GM19468 (cell line): ENCODE measurements around the gene RAB13.
A peak's percentile ranks its signal among the peaks of the same experiment; 100 is the strongest.

Source experiments
- ATAC-seq: cut with Tn5 transposase; IDR thresholded peaks from one replicate; pipeline ENCODE4 v1.9.1; 2021; ENCODE audit warnings: mild to moderate bottlenecking, moderate library complexity, moderate number of reproducible peaks; ENCODE audit not compliant: unreplicated experiment; ENCODE audit errors: extremely low read depth

Gene RAB13

GRCh38 chr1:153958111-153958960 lies 27.8 kb downstream of the RAB13 start, which contains the start of gene CRTC2:
Gene CRTC2, minus strand, starts transcription at chr1:153958612. Its CDS starts 115 bp downstream, at chr1:153958497.
- ATAC-seq, result peak; percentile 52

GRCh38 chr1:153957744-153958110 lies 28.4 kb downstream of the RAB13 start:
- no peak for ATAC-seq

GRCh38 chr1:153956997-153957715 lies 29.0 kb downstream of the RAB13 start:
- ATAC-seq, result no peak

GRCh38 chr1:153954826-153955225 lies 31.3 kb downstream of the RAB13 start:
- ATAC-seq, result no peak

GRCh38 chr1:153953859-153954365 lies 32.2 kb downstream of the RAB13 start:
- ATAC-seq, result no peak

- no peak for ATAC-seq
Observed at GRCh38 chr1:153951801-153952200, 34.3 kb downstream of the RAB13 start.

GRCh38 chr1:153951183-153951582 lies 35.0 kb downstream of the RAB13 start:
- ATAC-seq, result no peak

- ATAC-seq, result peak; percentile 30
Observed at GRCh38 chr1:153946622-153947241, 39.4 kb downstream of the RAB13 start, which contains the start of gene DENND4B. Gene DENND4B, minus strand, starts transcription at chr1:153946718. Its CDS starts 2,344 bp downstream, at chr1:153944374.

- peak; percentile 56 for ATAC-seq
Observed at GRCh38 chr1:153945795-153946621, 40.1 kb downstream of the RAB13 start.

- ATAC-seq, result no peak
Observed at GRCh38 chr1:153945131-153945794, 40.9 kb downstream of the RAB13 start.

GRCh38 chr1:153944827-153945117 lies 41.4 kb downstream of the RAB13 start:
- ATAC-seq, result no peak

GRCh38 chr1:153944005-153944826 lies 41.9 kb downstream of the RAB13 start:
- no peak for ATAC-seq

- ATAC-seq, result no peak
Observed at GRCh38 chr1:153942766-153943549, 43.2 kb downstream of the RAB13 start.

GRCh38 chr1:153941826-153942725 lies 44.1 kb downstream of the RAB13 start:
- no peak for ATAC-seq

- ATAC-seq, result no peak
Observed at GRCh38 chr1:153940756-153941155, 45.4 kb downstream of the RAB13 start.

GRCh38 chr1:153939476-153939875 lies 46.7 kb downstream of the RAB13 start:
- no peak for ATAC-seq

- ATAC-seq, result no peak
Observed at GRCh38 chr1:153938996-153939395, 47.1 kb downstream of the RAB13 start.
